NB4 (cell line): Measurements from ENCODE around the gene GIT2.
"Not testable (repeated sequence)": the region's sequence is repeated elsewhere in the genome, so short reads cannot be mapped to it uniquely, and the experiment has no call there.

Source experiments
- MYC ChIP-seq: IDR thresholded peaks from 2 replicates; pipeline ENCODE4 v1.6.1; 2011; ENCODE audit warnings: low read depth, low read length
- POLR2A ChIP-seq: IDR thresholded peaks from 2 replicates; pipeline ENCODE4 v1.6.1; 2011; ENCODE audit warnings: mild to moderate bottlenecking; ENCODE audit not compliant: insufficient read length; ENCODE audit errors: extremely low read depth
- TF ChIP-seq, protein P1 (sequence below): IDR thresholded peaks from one replicate; pipeline ENCODE4 v1.5.1; 2012; ENCODE audit warnings: low read depth, low read length
- TF ChIP-seq, protein P2 (sequence below): IDR thresholded peaks from 2 replicates; pipeline ENCODE4 v1.6.1; 2011; ENCODE audit warnings: low read depth, low read length

- not testable (repeated sequence) for TF ChIP-seq POLR2A, MYC
- TF ChIP-seq, protein P1, sequence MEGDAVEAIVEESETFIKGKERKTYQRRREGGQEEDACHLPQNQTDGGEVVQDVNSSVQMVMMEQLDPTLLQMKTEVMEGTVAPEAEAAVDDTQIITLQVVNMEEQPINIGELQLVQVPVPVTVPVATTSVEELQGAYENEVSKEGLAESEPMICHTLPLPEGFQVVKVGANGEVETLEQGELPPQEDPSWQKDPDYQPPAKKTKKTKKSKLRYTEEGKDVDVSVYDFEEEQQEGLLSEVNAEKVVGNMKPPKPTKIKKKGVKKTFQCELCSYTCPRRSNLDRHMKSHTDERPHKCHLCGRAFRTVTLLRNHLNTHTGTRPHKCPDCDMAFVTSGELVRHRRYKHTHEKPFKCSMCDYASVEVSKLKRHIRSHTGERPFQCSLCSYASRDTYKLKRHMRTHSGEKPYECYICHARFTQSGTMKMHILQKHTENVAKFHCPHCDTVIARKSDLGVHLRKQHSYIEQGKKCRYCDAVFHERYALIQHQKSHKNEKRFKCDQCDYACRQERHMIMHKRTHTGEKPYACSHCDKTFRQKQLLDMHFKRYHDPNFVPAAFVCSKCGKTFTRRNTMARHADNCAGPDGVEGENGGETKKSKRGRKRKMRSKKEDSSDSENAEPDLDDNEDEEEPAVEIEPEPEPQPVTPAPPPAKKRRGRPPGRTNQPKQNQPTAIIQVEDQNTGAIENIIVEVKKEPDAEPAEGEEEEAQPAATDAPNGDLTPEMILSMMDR: not testable (repeated sequence)
- TF ChIP-seq, protein P2, sequence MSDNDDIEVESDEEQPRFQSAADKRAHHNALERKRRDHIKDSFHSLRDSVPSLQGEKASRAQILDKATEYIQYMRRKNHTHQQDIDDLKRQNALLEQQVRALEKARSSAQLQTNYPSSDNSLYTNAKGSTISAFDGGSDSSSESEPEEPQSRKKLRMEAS: not testable (repeated sequence)
These were observed 12.7 kb upstream of the GIT2 start for GRCh38 chr12:110008681-110009398.
